GM10847 (cell line): ENCODE data around the gene ACSBG1.

Experiments
- POLR2A ChIP-seq: IDR thresholded peaks from 2 replicates; pipeline ENCODE4 v1.6.1; 2011; ENCODE audit not compliant: insufficient read length; ENCODE audit errors: extremely low read depth

ACSBG1 gene

DNA sequence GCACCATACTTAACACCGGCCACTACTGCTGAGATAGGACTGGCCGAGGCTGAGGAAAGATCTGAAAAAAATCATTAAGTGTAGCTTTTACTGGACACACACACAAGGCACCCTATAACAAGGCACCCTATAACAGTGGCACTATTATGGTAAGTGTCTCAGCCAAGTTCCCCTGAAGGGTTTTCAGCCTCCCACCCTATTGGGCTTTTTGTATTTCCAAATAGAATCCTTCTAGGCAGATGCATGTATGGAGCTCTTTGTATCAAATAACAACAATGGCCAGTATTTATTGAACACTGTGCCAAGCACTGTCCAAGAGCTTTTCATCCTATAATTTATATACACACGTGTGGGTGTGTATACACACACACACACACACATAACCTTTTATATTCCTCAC is 23.3 kb upstream of the ACSBG1 start:
- TF ChIP-seq POLR2A: no peak

DNA sequence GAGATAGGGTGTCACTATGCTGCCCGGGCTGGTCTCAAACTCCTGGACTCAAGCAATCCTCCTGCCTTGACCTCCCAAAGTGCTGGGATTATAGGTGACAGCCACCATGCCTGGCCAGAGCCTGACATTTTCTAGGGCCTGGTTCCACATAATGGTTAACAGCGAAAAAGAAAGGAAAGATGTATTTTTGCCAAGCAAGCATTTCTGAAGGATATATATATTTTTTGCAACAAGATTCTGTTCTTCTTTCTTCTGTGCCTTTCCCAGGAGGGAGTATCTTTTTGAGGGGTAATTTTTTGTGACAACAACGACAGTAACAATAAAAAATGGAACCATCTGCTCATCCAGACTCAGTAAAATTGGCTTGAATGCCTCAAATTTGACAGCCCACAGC is 21.7 kb upstream of the ACSBG1 start:
- TF ChIP-seq POLR2A: no peak

DNA sequence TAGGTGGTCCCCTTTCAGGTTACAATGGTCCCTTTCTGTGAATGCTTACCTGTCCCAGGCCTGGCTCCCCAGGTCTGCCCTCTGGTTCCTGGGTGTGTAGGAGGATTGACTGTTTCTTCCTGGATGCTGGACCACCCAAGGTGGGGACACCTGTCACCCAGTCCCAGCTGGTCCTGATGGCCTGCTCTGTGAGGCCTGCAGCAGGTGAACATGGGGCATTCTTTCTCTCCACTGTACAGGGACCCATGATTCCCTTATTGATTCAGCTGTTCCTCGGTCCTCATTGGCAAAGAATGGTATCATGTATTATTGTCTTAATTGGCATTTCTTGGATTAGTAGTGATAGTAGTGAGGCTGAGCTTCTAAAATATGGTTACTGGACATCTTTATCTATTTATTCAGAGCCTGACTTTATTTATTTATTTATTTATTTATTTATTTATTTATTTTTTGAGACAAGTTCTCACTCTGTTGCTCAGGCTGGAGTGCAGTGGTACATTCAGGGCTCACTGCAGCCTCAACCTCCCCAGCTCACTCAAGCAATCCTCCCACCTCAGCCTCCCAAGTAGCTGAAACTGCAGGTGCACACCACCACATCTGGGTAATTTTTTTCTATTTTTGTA is 21.2 kb upstream of the ACSBG1 start:
- TF ChIP-seq POLR2A: no peak

DNA sequence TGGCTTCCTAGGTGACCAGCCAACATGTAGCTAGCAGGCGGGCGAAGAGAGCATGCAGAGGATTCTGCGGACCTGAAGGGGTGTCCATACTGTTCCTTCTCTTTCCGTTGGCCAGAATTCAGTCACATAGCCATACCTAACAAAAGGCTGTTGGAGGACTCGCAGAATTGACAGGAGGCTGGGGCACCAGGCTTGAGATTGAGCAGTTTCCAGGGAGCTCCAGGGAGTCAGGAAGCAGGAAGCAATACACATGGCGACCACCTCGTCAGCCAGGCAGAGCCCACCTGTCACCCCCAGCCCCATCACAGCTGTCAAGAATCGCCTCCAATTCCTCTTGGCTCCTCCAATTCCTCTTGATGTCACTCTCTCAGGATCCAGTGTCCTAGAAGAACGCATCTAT is 16.8 kb upstream of the ACSBG1 start:
- no peak for TF ChIP-seq POLR2A

DNA sequence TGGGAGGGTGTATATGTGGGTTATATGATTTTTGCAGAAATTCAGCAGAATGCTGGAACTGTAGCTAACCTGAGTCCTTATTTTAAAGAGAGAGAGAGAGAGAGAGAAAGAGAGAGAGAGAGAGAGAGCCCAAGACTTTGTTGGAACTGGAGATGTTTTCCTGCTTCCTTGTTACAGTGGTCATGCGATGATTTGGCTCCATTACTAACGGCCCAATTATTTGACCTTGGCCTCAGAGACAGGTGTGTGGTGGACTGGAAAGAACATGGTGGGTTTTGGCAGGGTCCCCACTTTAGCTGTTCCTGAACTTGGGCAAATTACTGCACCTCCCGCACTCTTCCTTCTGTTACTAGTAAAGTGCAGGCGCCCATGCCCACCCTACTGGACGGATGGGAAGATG is 14.8 kb upstream of the ACSBG1 start:
- no peak for TF ChIP-seq POLR2A

DNA sequence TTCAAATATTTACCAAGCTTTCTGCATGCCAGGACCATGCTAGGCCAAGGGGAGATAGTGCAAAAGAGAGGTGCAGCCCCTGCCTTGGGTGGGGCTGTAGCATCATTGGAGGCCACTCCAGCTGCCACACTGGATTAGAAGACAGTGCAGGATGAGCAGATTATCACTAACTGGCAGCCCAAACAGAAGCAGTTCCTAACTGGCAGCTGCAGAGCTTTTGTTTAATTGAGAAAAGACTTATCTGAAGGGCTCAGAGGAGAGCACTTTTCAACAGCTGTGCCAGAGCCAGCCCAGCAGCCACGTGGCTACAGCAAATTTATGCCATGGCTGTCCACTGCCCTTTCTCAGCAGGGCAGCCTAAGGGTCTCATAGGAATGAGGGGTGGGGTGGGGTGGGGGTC is 13.5 kb upstream of the ACSBG1 start:
- no peak for TF ChIP-seq POLR2A

DNA sequence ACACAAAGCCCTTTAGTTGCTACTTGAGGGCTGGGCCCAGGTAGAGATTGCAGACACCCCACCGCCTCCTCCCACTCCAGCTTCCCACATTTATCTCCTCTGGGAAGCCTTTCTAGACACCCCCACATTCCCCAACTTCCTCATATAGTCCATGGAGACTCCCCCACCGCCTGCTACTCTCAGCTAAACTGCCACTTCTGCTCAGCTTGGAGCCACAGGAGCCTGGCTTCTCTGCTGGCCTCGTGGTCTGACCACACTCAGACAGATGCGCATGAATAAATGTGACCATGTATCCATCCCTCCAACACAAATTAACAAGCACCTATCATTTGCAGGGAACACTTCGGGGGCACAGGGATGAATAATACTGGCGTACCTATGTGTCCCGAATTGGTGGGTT is 10.5 kb upstream of the ACSBG1 start:
- no peak for TF ChIP-seq POLR2A

DNA sequence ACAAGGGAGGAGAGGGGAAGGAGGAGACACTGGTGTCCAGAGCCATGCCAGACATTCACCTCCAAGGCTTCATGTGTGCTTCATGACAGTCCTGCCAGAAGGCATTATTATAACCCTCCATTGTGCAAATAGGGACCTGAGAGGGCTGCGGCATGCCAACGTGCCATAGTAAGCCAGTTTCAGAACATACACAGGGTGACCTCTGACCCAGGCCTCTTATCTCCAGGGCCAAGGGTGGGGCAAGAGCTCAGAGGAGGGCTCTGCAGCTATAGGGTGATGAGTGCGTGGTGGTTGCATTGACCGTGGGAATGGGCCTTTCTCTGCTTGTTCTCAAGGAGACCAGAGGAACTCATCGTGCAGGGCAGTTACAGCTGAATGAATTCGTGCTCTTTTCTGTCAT is 9.7 kb upstream of the ACSBG1 start:
- no peak for TF ChIP-seq POLR2A

DNA sequence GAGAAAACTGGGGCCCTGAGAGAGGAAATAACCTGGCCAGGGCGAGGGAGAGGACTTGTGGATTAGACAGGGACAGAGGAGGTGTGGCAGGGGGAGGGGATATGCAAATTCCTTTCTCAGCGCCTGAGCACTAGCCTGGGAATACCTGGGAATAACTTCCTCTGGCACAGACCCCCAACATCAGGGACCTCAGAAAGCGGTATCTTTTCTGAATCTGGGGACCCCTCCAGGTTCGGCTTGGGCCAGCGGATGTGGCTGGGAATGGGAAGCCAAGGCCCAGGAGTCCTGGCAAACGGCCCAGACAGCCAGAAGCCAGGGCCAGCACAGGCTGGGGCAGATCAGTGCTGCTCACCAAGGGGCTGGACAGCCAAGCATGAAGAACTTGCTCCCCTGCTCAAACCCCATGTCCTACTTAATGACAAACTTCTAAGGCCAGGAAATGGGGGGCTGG is 9.2 kb upstream of the ACSBG1 start:
- no peak for TF ChIP-seq POLR2A

DNA sequence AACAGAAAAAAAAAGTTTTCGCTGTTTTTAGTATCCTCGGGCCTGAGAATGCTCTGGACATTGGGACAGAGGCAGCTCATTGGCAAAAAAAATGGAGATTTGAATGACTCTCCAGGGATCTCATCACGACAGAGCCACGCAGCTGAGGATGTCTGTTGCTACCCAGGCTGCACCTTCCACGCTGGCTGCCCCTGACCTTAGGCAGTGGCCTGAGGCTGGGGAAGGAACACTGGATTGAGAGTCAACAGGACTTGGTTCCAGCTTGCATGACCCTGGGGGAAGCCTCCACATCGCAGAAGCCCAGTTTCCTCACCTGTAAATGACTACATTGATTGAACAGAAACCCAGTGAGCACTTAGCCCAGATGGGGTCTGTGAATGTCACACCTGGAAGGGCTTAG is 8.7 kb upstream of the ACSBG1 start:
- TF ChIP-seq POLR2A: no peak

DNA sequence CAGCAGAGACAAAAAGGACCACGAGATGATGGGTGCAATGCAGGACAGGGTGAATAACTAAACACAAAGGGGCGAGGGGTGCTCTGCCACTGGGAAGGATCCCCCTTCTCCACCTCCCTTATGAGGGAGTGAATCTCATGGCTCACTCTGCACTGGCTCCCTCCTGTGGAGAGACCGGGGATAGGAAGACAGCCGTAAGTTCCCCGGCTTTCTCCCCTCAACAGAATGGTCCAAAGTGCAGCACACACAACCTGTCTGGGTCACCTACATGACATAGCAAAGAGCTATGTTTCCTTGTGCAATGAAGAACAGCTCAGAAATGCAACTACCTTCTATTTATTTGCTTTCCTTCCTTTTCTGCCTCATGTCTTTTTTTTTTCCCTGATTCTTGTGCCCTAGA is 7.8 kb upstream of the ACSBG1 start:
- TF ChIP-seq POLR2A: no peak

DNA sequence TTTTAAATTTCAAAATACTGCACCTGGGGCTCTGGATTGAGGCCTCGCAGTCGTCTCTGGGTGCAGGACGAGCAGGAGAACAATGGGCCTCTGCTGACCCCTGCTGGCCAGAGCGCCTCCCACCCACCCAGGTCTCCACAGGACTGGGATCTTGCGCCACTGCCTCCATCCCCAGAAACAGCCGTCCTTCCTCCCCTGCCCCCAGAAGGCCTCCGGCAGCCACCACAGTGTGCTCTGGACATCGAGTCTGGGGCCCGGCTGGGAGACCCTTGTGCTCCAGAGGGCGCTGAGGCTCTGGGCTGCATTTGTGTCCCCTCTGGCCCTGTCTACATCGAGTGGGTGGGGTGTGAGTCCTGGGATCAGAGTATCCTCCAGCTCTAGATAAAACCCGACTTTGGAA is 6.7 kb upstream of the ACSBG1 start:
- no peak for TF ChIP-seq POLR2A

DNA sequence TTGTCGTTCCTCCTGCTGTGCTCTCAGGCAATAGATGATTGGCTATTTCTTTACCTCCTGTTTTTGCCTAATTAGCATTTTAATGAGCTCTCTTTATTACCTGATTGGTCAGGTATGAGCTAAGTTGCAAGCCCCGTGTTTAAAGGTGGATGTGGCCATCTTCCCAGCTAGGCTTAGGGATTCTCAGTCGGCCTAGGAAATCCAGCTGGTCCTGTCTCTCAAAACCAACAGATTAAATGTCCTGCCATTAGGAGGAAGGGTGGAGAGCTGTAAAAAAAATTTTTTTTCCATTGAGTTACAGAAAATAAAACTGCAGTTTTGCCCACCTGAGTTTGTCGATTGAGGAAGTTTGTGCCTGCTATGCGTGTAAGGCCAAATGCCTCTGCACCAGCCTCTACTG is 5.4 kb upstream of the ACSBG1 start:
- no peak for TF ChIP-seq POLR2A

DNA sequence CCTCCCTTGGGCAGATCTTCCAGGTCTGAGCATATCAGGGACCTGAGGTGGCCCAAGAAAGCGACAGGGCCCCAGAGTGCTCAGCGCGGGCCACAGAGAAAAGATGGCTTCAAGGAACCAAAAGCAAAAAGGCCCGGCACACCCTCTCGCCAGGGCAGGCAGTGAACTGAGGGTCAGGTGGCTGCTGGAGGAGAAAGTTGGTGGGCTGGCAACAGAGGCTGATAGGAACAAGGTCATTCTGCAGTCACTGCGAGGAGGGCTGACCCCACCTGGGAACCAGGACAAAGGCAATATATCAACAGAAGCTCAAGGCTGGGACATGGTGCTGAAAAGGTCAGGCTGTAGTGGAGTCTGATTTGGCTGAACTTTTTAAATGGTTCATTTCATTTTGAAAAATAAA is 2.8 kb upstream of the ACSBG1 start:
- TF ChIP-seq POLR2A: no peak

DNA sequence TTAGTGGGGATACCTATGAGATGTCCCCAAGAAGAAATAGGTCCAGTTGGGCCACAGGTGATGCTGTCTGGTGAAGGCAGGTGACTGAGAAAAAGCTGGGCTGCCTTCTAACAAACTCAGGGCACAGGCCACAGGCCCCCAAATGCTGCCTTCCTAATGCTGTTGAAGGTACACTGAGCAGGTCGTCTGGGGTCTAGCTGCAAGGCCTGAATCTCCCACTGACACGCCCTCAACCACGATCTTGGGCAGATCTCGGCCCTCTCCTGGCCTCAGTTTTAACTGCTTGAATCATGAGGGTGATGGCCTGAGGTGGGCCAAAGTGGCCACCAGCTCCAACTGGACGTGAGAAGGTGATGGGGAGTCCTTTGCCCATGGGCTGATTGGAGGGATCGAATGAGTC is 2.1 kb upstream of the ACSBG1 start:
- TF ChIP-seq POLR2A: no peak

DNA sequence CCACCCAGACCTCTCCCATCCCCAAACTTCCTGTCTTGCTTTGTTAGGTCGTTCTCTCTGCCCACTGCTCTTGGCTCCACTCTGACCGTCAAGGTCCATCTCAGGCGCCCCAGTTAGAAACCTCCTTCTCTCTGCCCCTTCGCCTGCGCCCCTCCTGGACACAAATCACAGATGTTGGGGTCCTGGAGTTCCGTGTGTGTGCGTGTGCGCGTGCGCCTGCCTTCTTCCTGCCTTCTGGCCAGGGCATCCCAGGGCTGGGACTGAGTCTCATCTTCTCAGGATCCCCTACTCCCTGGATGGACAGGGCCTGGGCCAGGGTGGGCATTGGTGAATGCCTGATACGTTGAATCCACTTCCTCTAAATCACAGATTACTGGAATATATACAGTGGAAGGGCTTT is 869 bp downstream of the ACSBG1 start:
- TF ChIP-seq POLR2A: no peak

DNA sequence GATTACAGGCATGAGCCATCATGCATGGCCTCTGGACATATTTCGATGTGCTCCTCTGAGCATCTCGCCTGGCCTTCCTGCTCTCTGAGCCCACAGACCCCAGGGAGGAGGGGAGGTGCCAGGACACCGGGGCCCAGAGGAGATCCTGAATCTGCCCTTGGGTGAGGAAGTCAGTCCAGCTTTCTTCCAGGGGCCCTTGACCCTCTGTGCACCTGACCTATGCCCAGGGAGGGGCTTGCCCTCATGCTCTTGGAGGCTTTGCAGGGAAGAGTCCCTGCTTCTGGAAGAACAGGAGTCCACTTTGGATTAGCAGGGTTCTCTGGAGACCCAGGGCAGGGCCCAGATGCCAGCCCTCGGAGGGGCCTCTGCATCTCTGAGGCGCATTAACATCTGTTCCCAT is 1.4 kb downstream of the ACSBG1 start:
- TF ChIP-seq POLR2A: no peak
